Neural cell (in vitro differentiated cells): ENCODE results near the gene RIPOR2.

ENCODE experiments used
- TAF1 ChIP-seq: IDR thresholded peaks from 2 replicates; pipeline ENCODE4 v1.6.1; 2012; ENCODE audit warnings: low read depth
- TF ChIP-seq, protein P1 (sequence below): fragments of 450-650 bp; IDR thresholded peaks from 2 replicates; pipeline ENCODE4 v1.5.1; 2014; ENCODE audit warnings: antibody characterized with exemption, mild to moderate bottlenecking, moderate library complexity; ENCODE audit not compliant: poor library complexity, severe bottlenecking

DNA sequence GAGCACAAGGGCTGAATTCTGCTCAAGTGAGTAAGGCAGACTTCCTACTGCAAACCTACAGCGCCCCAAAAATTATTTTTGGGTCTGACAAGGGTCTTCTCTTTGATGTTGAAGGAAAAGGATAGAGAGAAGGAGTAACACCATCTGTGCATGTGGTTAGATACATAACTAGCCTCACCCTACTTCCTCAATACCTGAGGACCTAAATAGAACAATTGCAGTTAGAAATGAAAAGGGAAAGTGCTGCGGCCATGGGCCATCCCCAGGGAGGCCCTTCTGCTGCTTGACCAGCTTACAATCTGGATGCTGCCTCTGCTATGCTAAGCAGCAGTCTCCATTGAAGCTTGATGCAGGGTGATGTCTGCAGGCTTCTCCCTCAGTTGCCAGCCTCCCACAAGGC is 73.8 kb downstream of the RIPOR2 start:
- TF ChIP-seq, protein P1, sequence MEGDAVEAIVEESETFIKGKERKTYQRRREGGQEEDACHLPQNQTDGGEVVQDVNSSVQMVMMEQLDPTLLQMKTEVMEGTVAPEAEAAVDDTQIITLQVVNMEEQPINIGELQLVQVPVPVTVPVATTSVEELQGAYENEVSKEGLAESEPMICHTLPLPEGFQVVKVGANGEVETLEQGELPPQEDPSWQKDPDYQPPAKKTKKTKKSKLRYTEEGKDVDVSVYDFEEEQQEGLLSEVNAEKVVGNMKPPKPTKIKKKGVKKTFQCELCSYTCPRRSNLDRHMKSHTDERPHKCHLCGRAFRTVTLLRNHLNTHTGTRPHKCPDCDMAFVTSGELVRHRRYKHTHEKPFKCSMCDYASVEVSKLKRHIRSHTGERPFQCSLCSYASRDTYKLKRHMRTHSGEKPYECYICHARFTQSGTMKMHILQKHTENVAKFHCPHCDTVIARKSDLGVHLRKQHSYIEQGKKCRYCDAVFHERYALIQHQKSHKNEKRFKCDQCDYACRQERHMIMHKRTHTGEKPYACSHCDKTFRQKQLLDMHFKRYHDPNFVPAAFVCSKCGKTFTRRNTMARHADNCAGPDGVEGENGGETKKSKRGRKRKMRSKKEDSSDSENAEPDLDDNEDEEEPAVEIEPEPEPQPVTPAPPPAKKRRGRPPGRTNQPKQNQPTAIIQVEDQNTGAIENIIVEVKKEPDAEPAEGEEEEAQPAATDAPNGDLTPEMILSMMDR: no peak
- TF ChIP-seq TAF1: no peak
